HG03280 (cell line): Measurements from ENCODE around the gene B3GNT2.
A peak's percentile ranks its signal among the peaks of the same experiment; 100 is the strongest.
"Not testable (repeated sequence)": the region's sequence is repeated elsewhere in the genome, so short reads cannot be mapped to it uniquely, and the experiment has no call there.

Experiments
- ATAC-seq: cut with Tn5 transposase; IDR thresholded peaks from one replicate; pipeline ENCODE4 v1.9.1; 2021; ENCODE audit warnings: mild to moderate bottlenecking, moderate library complexity; ENCODE audit not compliant: unreplicated experiment

B3GNT2 gene, protein sequence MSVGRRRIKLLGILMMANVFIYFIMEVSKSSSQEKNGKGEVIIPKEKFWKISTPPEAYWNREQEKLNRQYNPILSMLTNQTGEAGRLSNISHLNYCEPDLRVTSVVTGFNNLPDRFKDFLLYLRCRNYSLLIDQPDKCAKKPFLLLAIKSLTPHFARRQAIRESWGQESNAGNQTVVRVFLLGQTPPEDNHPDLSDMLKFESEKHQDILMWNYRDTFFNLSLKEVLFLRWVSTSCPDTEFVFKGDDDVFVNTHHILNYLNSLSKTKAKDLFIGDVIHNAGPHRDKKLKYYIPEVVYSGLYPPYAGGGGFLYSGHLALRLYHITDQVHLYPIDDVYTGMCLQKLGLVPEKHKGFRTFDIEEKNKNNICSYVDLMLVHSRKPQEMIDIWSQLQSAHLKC

DNA sequence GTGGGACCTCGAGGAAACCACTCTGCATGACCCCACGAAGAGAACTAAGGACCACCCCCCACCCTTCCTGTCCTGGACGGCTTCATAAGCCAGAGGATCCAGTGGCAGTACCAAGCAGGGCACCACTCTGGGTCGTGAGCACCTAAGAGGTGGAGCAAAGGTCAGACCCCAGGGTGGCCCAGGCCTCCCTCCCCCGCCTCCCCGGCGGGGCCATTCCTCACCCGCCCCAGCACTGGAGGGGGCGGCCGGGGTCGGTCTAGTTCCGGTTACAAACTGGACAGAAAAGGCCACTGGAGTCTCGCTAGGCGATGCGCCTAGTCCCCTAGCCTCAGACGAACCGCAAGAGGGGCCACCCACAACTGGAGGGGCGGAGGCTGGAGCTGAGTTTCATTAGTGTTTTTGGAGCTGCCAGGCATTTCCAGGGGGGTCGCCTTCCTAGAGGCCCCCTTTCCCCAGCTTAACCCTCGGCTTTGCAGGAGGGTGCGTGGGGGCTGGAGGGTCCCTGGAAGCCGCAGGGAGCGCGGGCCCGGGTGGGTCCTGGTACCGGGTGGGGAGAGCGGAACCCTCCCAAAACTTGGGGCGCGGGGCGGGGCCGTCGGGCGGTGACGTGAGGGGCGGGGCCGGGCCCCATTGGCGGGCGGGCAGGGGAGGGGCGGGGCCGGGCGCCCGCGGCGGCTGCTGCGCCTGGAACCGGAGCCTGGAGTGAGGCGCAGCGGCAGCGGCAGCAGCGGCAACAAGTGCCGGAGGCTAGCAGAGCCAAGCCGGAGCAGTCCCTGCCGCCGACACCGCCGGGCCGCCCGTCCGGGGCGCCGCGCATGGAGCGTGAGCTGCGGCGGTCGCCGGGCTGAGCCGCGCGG lies at the start of gene B3GNT2:
Gene B3GNT2, plus strand, starts transcription at position 695 of the 857 bp plus-strand sequence. CDS start 26,106 bp downstream, outside the sequence.
- ATAC-seq: peak; percentile 51

DNA sequence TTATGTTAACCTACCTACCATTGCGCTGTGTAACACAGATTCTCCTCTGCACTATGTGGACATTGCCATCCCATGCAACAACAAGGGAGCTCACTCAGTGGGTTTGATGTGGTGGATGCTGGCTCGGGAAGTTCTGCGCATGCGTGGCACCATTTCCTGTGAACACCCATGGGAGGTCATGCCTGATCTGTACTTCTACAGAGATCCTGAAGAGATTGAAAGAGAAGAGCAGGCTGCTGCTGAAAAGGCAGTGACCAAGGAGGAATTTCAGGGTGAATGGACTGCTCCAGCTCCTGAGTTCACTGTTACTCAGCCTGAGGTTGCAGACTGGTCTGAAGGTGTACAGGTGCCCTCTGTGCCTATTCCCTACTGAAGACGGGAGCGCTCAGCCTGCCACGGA lies 49.1 kb upstream of the B3GNT2 start:
- ATAC-seq: not testable (repeated sequence)

DNA sequence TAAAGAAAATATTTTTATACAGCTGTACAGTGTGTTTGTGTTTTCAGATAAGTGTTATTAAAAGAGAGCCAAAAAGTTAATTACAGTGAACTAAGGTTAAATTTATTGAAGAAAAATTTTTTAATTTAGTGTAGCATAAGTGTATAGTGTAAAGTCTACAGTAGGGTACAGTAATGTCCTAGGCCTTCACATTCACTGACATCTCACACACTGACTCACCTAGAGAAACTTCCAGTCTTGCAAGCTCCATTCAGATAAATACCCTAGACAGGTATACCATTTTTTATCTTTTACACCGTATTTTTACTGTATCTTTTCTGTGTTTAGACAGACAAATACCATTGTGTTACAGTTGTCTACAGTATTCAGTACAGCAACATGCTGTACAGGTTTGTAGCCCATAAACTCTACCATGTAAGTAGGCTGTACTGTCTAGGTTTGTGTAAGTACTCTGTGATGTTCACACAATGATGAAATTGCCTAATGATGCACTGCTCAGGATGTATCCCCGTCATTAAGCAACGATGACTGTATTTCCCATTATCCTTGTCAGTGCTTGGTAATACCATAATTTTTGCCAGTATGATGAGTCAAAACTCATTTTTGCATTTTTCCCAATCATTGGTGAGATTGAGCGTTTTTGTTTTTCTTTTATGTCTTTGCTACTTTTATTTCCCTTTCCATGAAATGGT lies 48.2 kb upstream of the B3GNT2 start:
- ATAC-seq: no peak

DNA sequence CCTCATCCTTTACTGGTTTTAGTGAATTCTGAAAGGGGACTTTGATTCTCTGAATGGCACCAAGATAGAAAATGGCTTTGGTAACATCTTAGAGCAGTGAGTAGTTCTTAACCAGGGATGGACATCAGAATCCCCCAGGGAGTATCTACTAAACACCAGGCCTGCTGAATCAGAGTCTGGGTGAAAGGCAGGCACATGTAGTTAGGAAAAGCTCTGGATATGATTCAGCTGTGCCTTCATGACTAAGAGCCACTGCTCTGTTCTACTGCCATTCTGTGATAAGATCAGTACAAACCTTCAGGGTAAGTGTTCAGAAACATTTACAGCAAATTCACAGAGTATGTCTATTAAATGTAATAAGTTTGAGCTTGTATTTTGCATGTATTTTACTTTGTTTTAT lies 46.2 kb upstream of the B3GNT2 start:
- no peak for ATAC-seq

DNA sequence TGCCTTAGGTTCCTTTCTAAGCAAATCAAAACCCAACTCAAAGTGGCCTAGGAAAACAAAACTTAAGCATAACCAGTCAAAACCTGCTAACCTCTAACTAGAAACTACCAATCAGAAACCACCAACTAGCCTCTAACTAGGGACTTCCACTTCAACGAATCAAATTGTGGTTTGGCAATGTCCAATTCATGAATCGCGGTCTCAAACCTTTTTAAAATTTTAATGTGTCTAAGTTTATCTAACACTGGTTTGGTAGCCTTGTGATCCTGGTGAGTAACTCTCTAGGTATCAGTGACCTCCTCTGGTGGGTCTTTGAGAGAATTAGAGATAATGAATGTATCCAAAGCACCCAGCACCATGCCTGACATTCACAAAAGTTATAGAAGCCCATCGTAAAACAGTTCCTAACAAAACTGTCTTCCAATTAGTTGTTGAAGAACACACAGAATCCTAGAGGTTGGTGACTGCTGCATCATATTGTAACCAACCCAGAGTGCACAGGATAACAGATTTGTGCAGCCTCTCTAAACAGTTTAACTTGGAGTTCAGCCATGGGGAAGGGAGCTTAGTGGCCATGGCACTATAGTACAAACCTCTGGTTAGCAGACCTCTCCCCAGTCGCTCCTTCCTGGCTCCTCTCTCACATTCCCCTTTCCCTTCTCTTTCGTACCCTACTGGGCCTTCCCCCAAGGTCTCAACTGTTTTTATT lies 45.2 kb upstream of the B3GNT2 start:
- ATAC-seq: no peak

DNA sequence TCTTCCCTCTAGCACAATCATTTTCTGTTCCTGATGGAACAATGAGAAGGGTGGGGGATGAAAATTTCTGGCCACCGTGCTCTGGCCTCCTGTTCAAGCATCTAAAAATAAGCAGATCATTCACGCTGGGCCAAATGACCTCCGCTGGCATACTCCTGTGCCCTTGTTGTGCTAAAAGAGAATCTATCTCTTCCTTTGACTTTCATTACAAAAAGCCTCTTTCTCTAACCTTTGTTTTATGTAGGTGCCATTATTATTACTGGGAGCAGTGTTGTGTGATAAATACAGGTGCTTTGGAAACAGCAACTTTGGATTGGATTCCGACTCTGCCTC lies 44.6 kb upstream of the B3GNT2 start:
- no peak for ATAC-seq

DNA sequence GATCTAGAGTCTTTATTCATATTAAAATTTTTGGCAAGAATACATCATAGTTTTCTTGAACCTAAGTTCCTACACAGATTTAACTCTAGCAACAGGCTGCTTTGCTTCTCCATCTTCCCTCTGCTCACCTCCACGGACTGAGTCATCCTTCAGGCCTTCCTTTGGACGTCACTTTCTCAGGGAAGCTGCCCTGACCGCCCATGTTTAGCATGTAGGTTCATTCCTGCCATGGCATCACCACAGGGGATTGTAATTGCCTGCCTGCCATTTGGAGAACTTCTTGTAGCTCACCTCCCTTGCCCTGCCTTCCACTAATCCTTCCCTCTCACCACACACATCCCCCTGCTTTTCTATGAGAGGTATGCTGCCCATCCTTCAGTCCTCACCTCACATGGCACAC lies 43.9 kb upstream of the B3GNT2 start:
- no peak for ATAC-seq

DNA sequence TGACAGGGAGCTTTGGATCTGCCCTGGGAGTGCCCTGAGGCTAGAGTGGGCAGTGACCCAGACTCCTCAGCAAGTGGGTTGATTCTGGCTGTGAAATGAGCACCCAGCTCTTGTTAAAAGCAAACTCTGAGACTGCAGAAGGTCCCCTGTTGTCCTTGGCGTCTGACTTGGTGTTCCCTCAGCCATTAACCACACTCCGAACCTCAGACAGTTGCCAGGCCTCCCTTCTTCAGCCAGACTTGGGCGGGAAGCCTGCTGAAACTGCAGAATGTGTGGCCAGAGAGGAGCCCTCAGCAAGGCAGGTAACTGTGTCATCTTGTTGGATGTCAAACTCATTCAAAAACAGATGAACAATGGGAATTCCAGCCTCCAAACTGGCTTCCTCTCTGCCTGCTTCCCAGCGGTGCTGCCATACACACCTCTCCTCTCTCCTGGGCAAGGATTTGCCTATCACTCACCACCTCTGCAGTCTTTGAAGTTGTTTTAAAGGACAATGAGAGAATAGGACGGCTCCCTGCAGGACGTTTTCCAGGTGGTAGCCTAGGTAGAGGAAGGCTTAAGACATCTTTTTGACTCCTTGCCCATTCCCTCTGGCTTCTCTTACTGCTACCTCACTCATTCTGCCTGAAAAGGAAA lies 38.9 kb upstream of the B3GNT2 start:
- ATAC-seq: no peak

DNA sequence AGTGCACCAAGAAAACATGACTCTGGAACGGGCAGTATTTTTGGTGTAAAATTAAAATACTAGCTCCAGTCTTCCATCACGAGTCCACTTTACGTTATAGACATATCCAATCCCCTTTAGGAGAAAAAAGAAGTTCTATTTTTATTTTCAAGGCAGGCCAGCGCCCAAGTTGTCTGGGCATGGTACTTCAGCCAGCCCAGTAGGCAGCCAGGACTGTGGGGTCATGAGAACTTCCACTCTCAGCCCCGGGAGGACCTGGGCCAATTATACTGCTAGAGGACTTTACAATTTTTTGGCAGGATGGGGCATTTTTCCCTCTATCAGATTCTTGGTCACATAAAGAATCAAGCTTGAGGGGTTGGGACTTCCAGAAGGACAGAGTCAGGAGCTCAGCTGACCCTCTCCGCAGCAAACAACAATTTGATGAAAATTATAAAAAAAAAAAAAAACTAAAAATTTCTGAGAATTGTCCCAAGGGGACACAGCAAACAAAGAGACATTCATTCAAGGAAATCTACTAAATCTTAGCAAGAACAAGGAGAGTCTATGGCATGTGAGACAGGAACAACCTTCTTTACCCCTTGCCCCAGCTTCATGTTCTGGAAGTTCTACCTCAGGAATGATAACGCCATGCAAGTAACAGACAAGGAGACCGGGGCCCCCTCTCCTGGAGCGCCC lies 37.3 kb upstream of the B3GNT2 start:
- ATAC-seq: no peak

DNA sequence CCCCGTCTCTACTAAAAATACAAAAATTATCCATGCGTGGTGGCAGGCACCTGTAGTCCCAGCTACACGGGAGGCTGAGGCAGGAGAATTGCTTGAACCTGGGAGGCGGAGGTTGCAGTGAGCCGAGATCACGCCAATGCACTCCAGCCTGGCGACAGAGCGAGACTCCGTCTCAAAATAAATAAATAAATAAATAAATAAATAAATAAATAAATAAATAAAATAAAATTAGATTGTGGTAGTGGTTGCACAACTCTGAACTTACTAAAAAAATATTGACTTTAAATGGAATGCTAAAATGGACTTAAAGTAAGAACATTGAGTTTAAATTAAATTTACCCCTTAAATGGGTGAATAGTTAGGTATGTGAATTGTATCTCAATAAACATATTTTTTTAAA lies 35.2 kb upstream of the B3GNT2 start:
- ATAC-seq: not testable (repeated sequence)

DNA sequence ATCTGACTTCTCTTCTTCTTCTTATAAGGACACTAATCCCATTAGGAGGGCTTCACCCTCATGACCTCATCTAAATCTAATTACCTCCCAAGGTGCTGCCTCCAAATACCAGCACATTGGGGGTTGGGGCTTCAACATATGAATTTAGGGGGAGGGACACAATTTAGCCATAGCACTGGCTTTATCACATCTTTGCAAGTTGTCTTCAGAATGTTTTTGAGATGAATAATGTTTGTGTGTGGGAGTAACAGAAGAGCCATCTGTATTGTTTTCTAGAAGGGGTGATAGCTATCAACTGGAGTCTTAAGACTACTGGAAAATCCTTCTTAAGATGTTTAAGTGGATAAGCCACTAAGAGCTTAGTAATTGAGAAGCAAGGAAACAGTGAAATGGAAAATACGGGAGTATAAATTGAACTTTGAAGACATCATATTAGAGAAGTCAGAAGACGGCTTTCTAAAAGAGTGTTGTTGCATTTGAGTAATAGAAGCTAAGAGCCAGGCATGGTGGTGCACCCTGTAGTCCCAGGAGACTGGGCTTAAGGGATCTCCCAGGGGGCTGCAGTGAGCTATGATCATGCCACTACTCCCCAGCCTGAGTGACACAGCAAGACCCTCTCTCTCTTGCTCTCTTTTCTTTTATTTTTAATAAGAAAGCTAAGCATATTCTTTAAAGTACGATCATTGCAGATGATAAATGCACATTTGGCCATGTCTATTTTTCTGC lies 32.6 kb upstream of the B3GNT2 start:
- ATAC-seq: no peak

DNA sequence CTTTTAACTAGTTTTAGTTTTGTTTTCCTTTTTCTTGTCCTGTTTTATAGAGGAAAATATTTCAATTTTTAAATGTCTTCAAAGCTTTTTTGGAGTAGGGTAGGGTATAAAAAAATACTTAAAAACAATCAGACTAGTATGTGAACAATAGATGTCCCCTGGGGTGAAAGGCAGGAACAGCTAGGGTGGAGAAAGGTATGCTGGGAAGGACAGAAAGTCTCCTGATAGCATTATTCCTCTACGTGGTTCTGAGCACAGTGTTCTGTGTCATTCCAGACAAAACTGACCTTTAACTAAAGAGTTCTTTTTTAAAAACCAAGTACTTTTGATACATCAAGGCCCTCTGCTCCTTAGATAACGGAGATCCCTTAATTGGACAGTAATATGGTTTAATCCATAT lies 32.1 kb upstream of the B3GNT2 start:
- no peak for ATAC-seq

DNA sequence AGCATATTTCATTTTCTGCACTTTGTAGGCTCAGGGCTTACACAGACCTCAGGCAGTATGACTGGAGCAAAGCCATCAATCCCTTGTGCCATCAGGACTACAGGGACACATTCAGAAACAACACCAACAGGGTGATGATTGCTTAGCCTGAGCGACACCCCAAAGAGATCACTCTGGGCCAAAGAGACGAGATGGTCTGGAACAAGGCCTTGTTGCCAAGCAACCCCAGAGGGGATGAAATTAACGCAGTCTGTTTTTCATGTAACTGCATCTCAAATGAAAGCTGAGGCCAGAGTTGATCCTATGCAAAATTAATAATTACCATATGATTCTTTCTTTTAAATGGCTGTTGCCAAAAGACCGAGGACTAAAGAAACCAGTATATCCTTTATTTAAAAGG lies 20.2 kb upstream of the B3GNT2 start:
- no peak for ATAC-seq

DNA sequence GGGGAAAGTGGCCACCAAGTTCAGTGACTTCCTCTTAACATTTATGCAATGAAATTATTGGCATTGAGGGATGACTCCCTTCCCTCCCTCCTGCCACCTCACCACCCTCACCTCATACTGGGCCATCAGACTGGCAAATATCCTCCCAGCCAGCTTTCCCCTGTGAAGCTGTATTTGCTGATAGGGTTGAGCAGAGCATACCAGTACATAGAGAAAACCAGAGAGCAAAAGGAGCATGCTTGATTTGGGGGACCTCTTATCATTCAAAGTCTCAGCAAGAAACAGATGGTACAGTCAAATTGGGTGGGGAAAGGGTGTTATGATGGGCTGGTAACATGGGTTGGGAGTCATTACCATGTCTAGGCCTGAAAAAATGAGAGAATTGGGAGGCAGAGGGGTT lies 19.1 kb upstream of the B3GNT2 start:
- no peak for ATAC-seq

DNA sequence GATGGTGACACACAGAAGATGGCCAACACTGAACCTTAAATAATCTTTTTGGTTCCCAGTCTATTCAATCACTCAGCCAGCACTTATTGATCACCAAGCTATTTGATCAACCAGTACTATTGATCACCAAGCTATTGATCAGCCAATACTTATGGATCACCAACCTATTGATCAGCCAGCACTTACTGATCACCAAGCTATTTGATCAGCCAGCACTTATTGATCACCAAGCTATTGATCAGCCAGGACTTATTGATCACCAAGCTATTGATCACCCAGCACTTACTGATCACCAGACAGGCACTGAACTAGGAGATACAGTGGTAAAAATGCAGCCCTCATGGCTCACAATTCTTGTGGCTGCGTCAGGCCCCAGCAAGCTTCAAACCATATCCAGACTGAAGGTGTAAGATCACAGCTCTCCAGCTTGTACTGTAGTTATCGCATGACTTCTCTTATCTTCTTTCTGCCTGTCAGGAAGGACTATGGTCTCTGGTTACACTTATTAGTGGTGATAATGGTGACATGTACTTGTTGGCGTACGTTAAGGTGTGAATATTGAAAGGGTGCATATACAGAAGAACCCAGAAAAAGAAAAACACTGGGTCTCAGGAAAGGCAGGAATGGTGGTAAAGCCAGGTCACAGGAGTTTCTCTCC lies 18.4 kb upstream of the B3GNT2 start:
- no peak for ATAC-seq

DNA sequence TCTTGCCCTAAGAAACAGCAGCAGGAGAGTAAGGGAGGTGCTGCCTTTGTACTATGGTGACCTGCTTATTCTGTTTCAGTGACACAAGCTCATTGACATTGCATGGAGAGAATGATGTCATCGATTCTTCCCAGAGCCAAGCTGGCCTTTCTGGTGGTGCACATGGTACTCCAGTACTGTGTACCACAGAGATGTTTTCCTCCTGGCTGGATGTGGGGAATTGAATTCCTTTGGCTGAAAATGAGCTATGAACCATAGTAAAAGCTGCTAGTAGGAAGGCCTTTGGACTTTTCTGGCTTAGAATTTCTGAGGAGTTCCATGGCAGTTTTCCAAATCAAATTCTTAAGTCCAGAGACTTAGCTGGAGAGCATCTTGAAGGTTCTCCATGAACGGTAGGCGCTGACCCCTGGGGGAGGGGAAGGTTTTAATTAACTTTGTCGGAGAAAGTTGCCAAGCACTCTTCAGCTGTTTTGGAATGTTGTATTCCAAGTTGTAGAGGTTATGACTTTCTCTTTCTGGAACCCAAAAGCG lies 17.1 kb upstream of the B3GNT2 start:
- ATAC-seq: no peak

DNA sequence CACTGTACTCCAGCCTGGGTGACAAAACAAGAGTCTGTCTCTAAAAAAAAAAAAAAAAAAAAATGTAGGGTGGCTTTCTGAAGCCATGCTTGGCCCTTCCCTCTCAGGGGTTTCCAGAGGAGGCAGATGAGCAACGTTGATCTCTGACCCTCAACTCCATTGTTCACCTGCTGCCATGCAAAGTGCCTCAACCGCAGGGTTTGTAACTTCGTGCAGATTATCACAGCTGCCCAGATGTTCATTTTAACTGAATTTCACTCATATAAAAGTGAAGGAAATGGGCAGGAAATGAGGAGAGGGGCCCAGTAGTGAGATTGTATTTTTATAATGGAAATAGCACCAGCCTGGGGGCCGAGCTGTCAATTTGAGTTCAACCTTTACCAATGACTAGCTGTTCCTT lies 14.9 kb upstream of the B3GNT2 start:
- ATAC-seq: no peak

DNA sequence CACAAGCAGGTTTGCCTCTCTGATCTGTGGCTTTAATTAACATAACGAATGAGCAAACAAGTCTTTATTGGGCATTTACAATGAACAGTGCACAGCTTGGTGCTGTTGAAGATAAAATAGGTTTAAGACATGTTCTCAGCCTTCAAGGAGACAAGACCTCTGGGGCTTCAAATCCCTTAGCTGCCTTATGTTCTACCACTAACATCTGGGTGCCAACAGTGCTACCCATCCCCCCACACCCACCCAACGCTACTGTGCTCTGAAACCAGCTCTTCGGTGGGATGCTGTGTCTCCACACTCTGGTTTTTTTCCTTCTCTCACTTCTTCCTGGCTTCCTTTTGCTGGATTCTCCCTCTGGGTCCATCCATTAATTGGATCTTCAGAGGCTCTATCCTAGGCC lies 14.1 kb upstream of the B3GNT2 start:
- ATAC-seq: no peak
